ENCODE measurements around the gene MRFAP1. TPM values are rescaled to one million over a fixed set of nuclear protein-coding genes. Genes with fewer than 3 reads are reported as not detected.

MRFAP1 gene
- total and polyA plus RNA-seq, 2 donors (not counting 1 experiment from before 2014, with no cell fraction given), result 54.8 to 113 TPM

- no peak overlapping the region for H2AFZ ChIP-seq (ENCODE audit: insufficient read depth, low read depth, low read length, poor library complexity, severe bottlenecking)
- no peak for TF ChIP-seq EZH2 (IDR thresholded peaks at IDR 0.05; ENCODE audit: borderline replicate concordance, insufficient read depth, low read depth, low read length, poor library complexity, severe bottlenecking)
- no peak for TF ChIP-seq CTCF (IDR thresholded peaks at IDR 0.05)
- H3K27ac ChIP-seq (ENCODE audit: low read length in 2 of 2), result no peak overlapping the region
- DNase-seq (no peak), ATAC-seq (ENCODE audit: low read depth) (no peak)
- H3K27me3 ChIP-seq (replicated peaks in 1 of 4; ENCODE audit: control extremely low read depth in 1 of 4, control insufficient read depth in 3 of 4, insufficient read depth in 4 of 4, low read length in 3 of 4), result no peaks in the 10 kb centered on the region
- Mint-ChIP-seq H3K27me3 (no peaks in the 10 kb centered on the region), H3K4me1 (no peaks in the 10 kb centered on the region), H3K9me3 (ENCODE audit: insufficient read depth) (no peaks in the 10 kb centered on the region), H3K27ac (no peak overlapping the region), H3K4me3 (no peak overlapping the region)
- H3K79me2 ChIP-seq (ENCODE audit: control insufficient read depth, insufficient read depth, low read length), result no peaks in the 10 kb centered on the region
- intact Hi-C loops (cut with micrococcal nuclease), result no loop called here
- CTCF ChIA-PET, result no interaction called here
- POLR2A ChIA-PET, result no interaction called here
- H3K4me1 ChIP-seq (ENCODE audit: control insufficient read depth in 2 of 2, insufficient read depth in 2 of 2, low read length in 2 of 2), result no peaks in the 10 kb centered on the region
- H4K20me1 ChIP-seq (ENCODE audit: control insufficient read depth, insufficient read depth, low read length, poor library complexity, severe bottlenecking), result no peaks in the 10 kb centered on the region
- H3K36me3 ChIP-seq (replicated peaks in 1 of 2; ENCODE audit: control extremely low read depth in 1 of 2, control insufficient read depth in 1 of 2, extremely low read depth in 1 of 2, insufficient read depth in 2 of 2, low read length in 1 of 2), result peaks cover 0 to 53% of the 10 kb centered on the region in 2 experiments
- WGBS (ENCODE audit: insufficient coverage), result 91% methylated on average over 17 of the region's 19 CpGs
- no peak overlapping the region for H3K4me3 ChIP-seq (ENCODE audit: control extremely low read depth in 1 of 5, extremely low read depth in 1 of 5, insufficient read depth in 1 of 5, low read depth in 2 of 5, low read length in 4 of 5)
- H3K4me2 ChIP-seq (replicated peaks; ENCODE audit: low read depth, low read length, poor library complexity, severe bottlenecking), result no peak overlapping the region
- peaks cover 0 to 5% (median 0%) of the 10 kb centered on the region in 3 donors for H3K9me3 ChIP-seq (ENCODE audit: control extremely low read depth in 1 of 3, control insufficient read depth in 2 of 3, insufficient read depth in 1 of 3, low read length in 2 of 3)
- no peak overlapping the region for H3K9ac ChIP-seq (ENCODE audit: low read length)
Observed at GRCh38 chr4:6618386-6619115, 21.9 kb upstream of the MRFAP1 start.

GRCh38 chr4:6619116-6619465 is 21.4 kb upstream of the MRFAP1 start:
- Mint-ChIP-seq H3K4me3 (no peak overlapping the region), H3K4me1 (no peaks in the 10 kb centered on the region), H3K27ac (no peak overlapping the region), H3K9me3 (ENCODE audit: insufficient read depth) (no peaks in the 10 kb centered on the region), H3K27me3 (no peaks in the 10 kb centered on the region)
- Histone ChIP-seq H3K27me3 (replicated peaks in 1 of 4; ENCODE audit: control extremely low read depth in 1 of 4, control insufficient read depth in 3 of 4, insufficient read depth in 4 of 4, low read length in 3 of 4) (no peaks in the 10 kb centered on the region), H2AFZ (ENCODE audit: insufficient read depth, low read depth, low read length, poor library complexity, severe bottlenecking) (no peak overlapping the region), H3K4me1 (ENCODE audit: control insufficient read depth in 2 of 2, insufficient read depth in 2 of 2, low read length in 2 of 2) (no peaks in the 10 kb centered on the region), H3K27ac (ENCODE audit: low read length in 2 of 2) (no peak overlapping the region), H3K9ac (ENCODE audit: low read length) (no peak overlapping the region), H4K20me1 (ENCODE audit: control insufficient read depth, insufficient read depth, low read length, poor library complexity, severe bottlenecking) (no peaks in the 10 kb centered on the region), H3K79me2 (ENCODE audit: control insufficient read depth, insufficient read depth, low read length) (no peaks in the 10 kb centered on the region), H3K4me3 (ENCODE audit: control extremely low read depth in 1 of 5, extremely low read depth in 1 of 5, insufficient read depth in 1 of 5, low read depth in 2 of 5, low read length in 4 of 5) (no peak overlapping the region), H3K4me2 (replicated peaks; ENCODE audit: low read depth, low read length, poor library complexity, severe bottlenecking) (no peak overlapping the region), H3K36me3 (replicated peaks in 1 of 2; ENCODE audit: control extremely low read depth in 1 of 2, control insufficient read depth in 1 of 2, extremely low read depth in 1 of 2, insufficient read depth in 2 of 2, low read length in 1 of 2) (peaks cover 0 to 50% of the 10 kb centered on the region in 2 experiments), H3K9me3 (ENCODE audit: control extremely low read depth in 1 of 3, control insufficient read depth in 2 of 3, insufficient read depth in 1 of 3, low read length in 2 of 3) (peaks cover 0 to 5% (median 0%) of the 10 kb centered on the region in 3 donors)
- TF ChIP-seq CTCF (IDR thresholded peaks at IDR 0.05) (no peak), EZH2 (IDR thresholded peaks at IDR 0.05; ENCODE audit: borderline replicate concordance, insufficient read depth, low read depth, low read length, poor library complexity, severe bottlenecking) (no peak)
- CTCF ChIA-PET, result no interaction called here
- intact Hi-C loops (cut with micrococcal nuclease), result no loop called here
- DNase-seq (no peak), ATAC-seq (ENCODE audit: low read depth) (no peak)
- POLR2A ChIA-PET, result no interaction called here
- 98% methylated on average over 11 of the region's 13 CpGs for WGBS (ENCODE audit: insufficient coverage)

Data from B cell (primary cell).